IMR-90 (cell line): Measurements from ENCODE around the gene RILPL2.

Source experiments
- BHLHE40 ChIP-seq: fragments of 150-350 bp; IDR thresholded peaks from 2 replicates; pipeline ENCODE4 v1.6.1; 2016; ENCODE audit warnings: mild to moderate bottlenecking, low read depth, low read length
- CEBPB ChIP-seq: IDR thresholded peaks from 2 replicates; pipeline ENCODE4 v1.6.1; 2012; ENCODE audit warnings: low read depth, low read length, improper control_type of control experiment
- CTCF ChIP-seq: conservative IDR thresholded peaks from 2 replicates; pipeline ENCODE4 v1.5.1; 2012; ENCODE audit warnings: mild to moderate bottlenecking, low read depth, low read length, improper control_type of control experiment
- ELK1 ChIP-seq: fragments of 150-350 bp; IDR thresholded peaks from 2 replicates; pipeline ENCODE4 v1.6.1; 2016; ENCODE audit warnings: low read depth, mild to moderate bottlenecking, low read length, moderate library complexity, borderline replicate concordance
- MXI1 ChIP-seq: IDR thresholded peaks from 2 replicates; pipeline ENCODE4 v1.6.1; 2012; ENCODE audit warnings: low read depth, mild to moderate bottlenecking, low read length, moderate library complexity, borderline replicate concordance
- POLR2A ChIP-seq: IDR thresholded peaks from 2 replicates; pipeline ENCODE4 v1.6.1; 2012; ENCODE audit warnings: mild to moderate bottlenecking, low read depth, low read length
- RAD21 ChIP-seq: IDR thresholded peaks from 2 replicates; pipeline ENCODE4 v1.6.1; 2012; ENCODE audit warnings: low read length, improper control_type of control experiment

- TF ChIP-seq RAD21 (no peak), BHLHE40 (no peak), CTCF (0 out of 2 replicates have a peak, but pooled peaks have one; percentile 3), ELK1 (no peak), POLR2A (no peak), MXI1 (peak; percentile 51; the same call in 1 of the 2 replicates), CEBPB (no peak)
These were observed 46.7 kb downstream of the RILPL2 start for GRCh38 chr12:123389560-123390351.
